SK-N-SH (cell line): ENCODE results near the gene ADAD2. TPM values are rescaled to one million over a fixed set of nuclear protein-coding genes. Genes with fewer than 3 reads are reported as not detected.

Experiments used
- CTCF ChIA-PET: fragments of 300-600, 350-600 bp; formaldehyde crosslinking; extraction: SDS; loops from one replicate; lab custom pipeline; 2021; lab: Yijun Ruan, JAX
- POLR2A ChIA-PET: fragments of 350-600 bp; sonication (Branson Sonifier 250); formaldehyde crosslinking; extraction: SDS; loops from one replicate; lab custom pipeline; 2020; ENCODE audit warnings: antibody characterized with exemption, inconsistent platforms; lab: Yijun Ruan, JAX
- DNase-seq: peaks from one replicate; pipeline ENCODE4 v3.0.0; 2012
- H2AFZ ChIP-seq: fragments of 200-600 bp; sonication (generic); 2 replicates; pipeline ENCODE4 v1.8.1; 2016; ENCODE audit warnings: antibody characterized with exemption, mild to moderate bottlenecking, low read depth
- H3F3A ChIP-seq: fragments of 200-600 bp; sonication (generic); replicated peaks from 2 replicates; pipeline ENCODE3; 2016; ENCODE audit warnings: antibody characterized with exemption, mild to moderate bottlenecking; ENCODE audit not compliant: insufficient read depth
- H3K27ac ChIP-seq, 2 experiments: fragments of 200-500 bp in 1 of 2; fragments of 200-600 bp in 1 of 2; sonication (Bioruptor generic) in 1 of 2; sonication (generic), shearing (Covaris generic) in 1 of 2; 2 replicates each; pipeline versions ENCODE4 v1.5.1 to v1.6.1; 2014 to 2016; ENCODE audit warnings: low read depth in 2 of 2, inconsistent platforms in 1 of 2, low read length in 1 of 2, mild to moderate bottlenecking in 1 of 2, mixed read lengths in 1 of 2
- H3K27me3 ChIP-seq: fragments of 200-600 bp; sonication (generic), shearing (Covaris generic); 2 replicates; pipeline ENCODE4 v1.6.1; 2016; ENCODE audit warnings: mixed run types; ENCODE audit not compliant: insufficient read depth
- H3K36me3 ChIP-seq, 2 experiments: fragments of 200-500 bp in 1 of 2; fragments of 200-600 bp in 1 of 2; sonication (Bioruptor generic) in 1 of 2; sonication (generic) in 1 of 2; replicated peaks in 1 of 2; 2 replicates each; pipeline versions ENCODE3 to v1.5.1; 2014 to 2016; ENCODE audit warnings: low read length in 1 of 2, mild to moderate bottlenecking in 1 of 2; ENCODE audit not compliant: insufficient read depth in 2 of 2, control insufficient read depth in 1 of 2
- H3K4me1 ChIP-seq, 2 experiments: fragments of 200-500 bp in 1 of 2; fragments of 200-600 bp in 1 of 2; sonication (Bioruptor generic) in 1 of 2; sonication (generic), shearing (Covaris generic) in 1 of 2; 2 replicates each; pipeline versions ENCODE4 v1.5.1 to v1.6.1; 2014 to 2016; ENCODE audit warnings: low read depth in 1 of 2, low read length in 1 of 2, mixed run types in 1 of 2; ENCODE audit not compliant: insufficient read depth in 2 of 2, control insufficient read depth in 1 of 2
- H3K4me2 ChIP-seq: fragments of 200-600 bp; sonication (generic), shearing (Covaris generic); 2 replicates; pipeline ENCODE4 v1.6.1; 2017; ENCODE audit warnings: mixed run types
- H3K4me3 ChIP-seq, 2 experiments: fragments of 200-500 bp in 1 of 2; fragments of 200-600 bp in 1 of 2; sonication (Bioruptor generic) in 1 of 2; sonication (generic), shearing (Covaris generic) in 1 of 2; 2 replicates each; pipeline versions ENCODE4 v1.5.1 to v1.8.1; 2014 to 2016; ENCODE audit warnings: low read depth in 2 of 2, inconsistent platforms in 1 of 2, low read length in 1 of 2, mild to moderate bottlenecking in 1 of 2, mixed read lengths in 1 of 2, moderate library complexity in 1 of 2
- H3K79me2 ChIP-seq: fragments of 200-600 bp; sonication (generic); 2 replicates; pipeline ENCODE4 v1.8.1; 2017; ENCODE audit warnings: mild to moderate bottlenecking; ENCODE audit not compliant: insufficient read depth
- H3K9ac ChIP-seq: fragments of 200-600 bp; sonication (generic); 2 replicates; pipeline ENCODE4 v1.6.1; 2017; ENCODE audit warnings: mixed run types
- H3K9me2 ChIP-seq: fragments of 200-600 bp; sonication (generic); 2 replicates; pipeline ENCODE4 v1.6.1; 2017; ENCODE audit warnings: mixed run types
- H3K9me3 ChIP-seq: fragments of 200-600 bp; sonication (generic); 2 replicates; pipeline ENCODE4 v1.6.1; 2017; ENCODE audit warnings: mixed run types, mild to moderate bottlenecking, moderate library complexity
- H4K20me1 ChIP-seq: fragments of 200-600 bp; sonication (generic); 2 replicates; pipeline ENCODE4 v1.6.1; 2017; ENCODE audit warnings: mild to moderate bottlenecking, mixed run types; ENCODE audit not compliant: insufficient read depth
- ELF1 ChIP-seq: IDR thresholded peaks from 2 replicates; pipeline ENCODE4 v1.4.0; 2012
- EZH2phosphoT487 ChIP-seq: fragments of 200-600 bp; sonication (generic); IDR thresholded peaks from 2 replicates; pipeline ENCODE4 v1.6.1; 2017; ENCODE audit warnings: low read depth, mixed run types, mild to moderate bottlenecking, antibody characterized with exemption, moderate library complexity, borderline replicate concordance
- FOSL2 ChIP-seq: IDR thresholded peaks from 2 replicates; pipeline ENCODE4 v1.4.0; 2012; ENCODE audit warnings: low read depth, mild to moderate bottlenecking, moderate library complexity, borderline replicate concordance
- MEF2A ChIP-seq: IDR thresholded peaks from 2 replicates; pipeline ENCODE4 v1.4.0; 2012; ENCODE audit warnings: low read depth, borderline replicate concordance
- MXI1 ChIP-seq: IDR thresholded peaks from 2 replicates; pipeline ENCODE4 v1.6.1; 2012; ENCODE audit warnings: mild to moderate bottlenecking, low read depth, low read length, improper control_type of control experiment
- NRF1 ChIP-seq: IDR thresholded peaks from 2 replicates; pipeline ENCODE4 v1.6.1; 2012; ENCODE audit warnings: low read depth, mild to moderate bottlenecking, low read length
- RCOR1 ChIP-seq: fragments of 150-350 bp; IDR thresholded peaks from 2 replicates; pipeline ENCODE4 v1.6.1; 2017; ENCODE audit warnings: antibody characterized with exemption, low read length
- RXRA ChIP-seq: IDR thresholded peaks from 2 replicates; pipeline ENCODE4 v1.4.0; 2012; ENCODE audit warnings: low read depth, mild to moderate bottlenecking, borderline replicate concordance
- SMC3 ChIP-seq: IDR thresholded peaks from 2 replicates; pipeline ENCODE4 v1.6.1; 2012; ENCODE audit warnings: low read depth, low read length, improper control_type of control experiment
- TAF1 ChIP-seq: IDR thresholded peaks from 2 replicates; pipeline ENCODE4 v1.6.1; 2012; ENCODE audit warnings: low read depth, mild to moderate bottlenecking, low read length, moderate library complexity, borderline replicate concordance
- TCF12 ChIP-seq: IDR thresholded peaks from 2 replicates; pipeline ENCODE4 v1.4.0; 2012
- WGBS: methylation state at CpG from one replicate; pipeline ENCODE4 v1.1.6; 2017; ENCODE audit warnings: low lambda C conversion rate; 5-methylcytosine and 5-hydroxymethylcytosine counted together
- polyA plus RNA-seq, 3 experiments: library from polyadenylated mRNA; depleted of rRNA; stranded (reverse); fragments of >200 nt; gene quantifications; 2 replicates each; pipeline ENCODE4 v1.2.3, GENCODE V29; 2012
- TF ChIP-seq, protein P1 (sequence below): IDR thresholded peaks from 2 replicates; pipeline ENCODE4 v1.6.1; 2012; ENCODE audit warnings: mild to moderate bottlenecking, low read depth, low read length, moderate library complexity
- TF ChIP-seq, protein P2 (sequence below): fragments of 200-600 bp; sonication (generic); IDR thresholded peaks from 2 replicates; pipeline ENCODE4 v1.6.1; 2017; ENCODE audit warnings: antibody characterized with exemption, mild to moderate bottlenecking, moderate library complexity

ADAD2 gene
- polyA plus RNA-seq, 1 of the 3 experiments (the other 2 are of a cell fraction) = not detected

DNA sequence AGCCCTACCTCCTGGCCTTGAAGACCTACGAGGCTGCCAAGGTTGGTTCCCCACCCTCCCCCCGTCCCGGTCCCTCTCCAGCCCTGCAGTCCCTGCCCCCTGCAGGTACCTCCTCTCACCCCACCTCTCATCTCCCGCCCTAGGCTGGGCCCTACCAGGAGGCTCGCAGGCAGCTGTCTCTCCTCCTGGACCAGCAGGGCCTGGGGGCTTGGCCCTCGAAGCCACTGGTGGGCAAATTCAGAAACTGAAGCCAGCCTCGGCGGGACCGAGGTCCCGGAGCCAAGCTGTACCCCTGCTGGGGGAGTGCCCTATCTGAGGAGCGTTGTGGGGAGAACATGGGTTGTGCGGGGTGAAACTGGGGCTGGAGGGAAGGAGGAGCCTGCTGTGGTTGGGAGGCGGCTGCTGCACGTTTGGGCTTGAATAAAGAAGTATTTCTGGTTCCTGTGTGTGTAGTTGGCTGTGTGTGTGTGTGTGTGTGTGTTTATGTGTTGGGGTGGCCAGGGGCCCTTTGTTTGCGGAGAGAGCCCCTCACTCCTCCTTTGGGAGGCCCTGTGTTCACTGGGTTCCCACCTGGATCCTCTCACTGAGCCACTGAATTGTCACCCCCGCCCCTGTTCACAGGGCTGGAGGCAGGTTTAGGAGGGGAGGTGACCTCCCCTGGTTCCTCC, 5.9 kb downstream of the ADAD2 start:
- H3K27ac ChIP-seq = no peak overlapping the region
- ChIA-PET POLR2A (no interaction called here), CTCF (interaction anchor here (0.6 to 4.2 kb wide), 2 partner anchors 10 to 22 kb away, joined by 3 to 24 read pairs; partner anchors contain the start of gene TAF1C)
- DNase-seq = no peak
- no peak overlapping the region for H3K9ac ChIP-seq
- H3K9me3 ChIP-seq = no peaks in the 10 kb centered on the region
- no peak overlapping the region for H3K4me2 ChIP-seq
- H3K4me1 ChIP-seq = no peaks in the 10 kb centered on the region
- no peak overlapping the region for H3K4me3 ChIP-seq
- no peaks in the 10 kb centered on the region for H3K79me2 ChIP-seq
- no peaks in the 10 kb centered on the region for H3K27me3 ChIP-seq
- no peak for TF ChIP-seq NRF1
- TF ChIP-seq, protein P1, sequence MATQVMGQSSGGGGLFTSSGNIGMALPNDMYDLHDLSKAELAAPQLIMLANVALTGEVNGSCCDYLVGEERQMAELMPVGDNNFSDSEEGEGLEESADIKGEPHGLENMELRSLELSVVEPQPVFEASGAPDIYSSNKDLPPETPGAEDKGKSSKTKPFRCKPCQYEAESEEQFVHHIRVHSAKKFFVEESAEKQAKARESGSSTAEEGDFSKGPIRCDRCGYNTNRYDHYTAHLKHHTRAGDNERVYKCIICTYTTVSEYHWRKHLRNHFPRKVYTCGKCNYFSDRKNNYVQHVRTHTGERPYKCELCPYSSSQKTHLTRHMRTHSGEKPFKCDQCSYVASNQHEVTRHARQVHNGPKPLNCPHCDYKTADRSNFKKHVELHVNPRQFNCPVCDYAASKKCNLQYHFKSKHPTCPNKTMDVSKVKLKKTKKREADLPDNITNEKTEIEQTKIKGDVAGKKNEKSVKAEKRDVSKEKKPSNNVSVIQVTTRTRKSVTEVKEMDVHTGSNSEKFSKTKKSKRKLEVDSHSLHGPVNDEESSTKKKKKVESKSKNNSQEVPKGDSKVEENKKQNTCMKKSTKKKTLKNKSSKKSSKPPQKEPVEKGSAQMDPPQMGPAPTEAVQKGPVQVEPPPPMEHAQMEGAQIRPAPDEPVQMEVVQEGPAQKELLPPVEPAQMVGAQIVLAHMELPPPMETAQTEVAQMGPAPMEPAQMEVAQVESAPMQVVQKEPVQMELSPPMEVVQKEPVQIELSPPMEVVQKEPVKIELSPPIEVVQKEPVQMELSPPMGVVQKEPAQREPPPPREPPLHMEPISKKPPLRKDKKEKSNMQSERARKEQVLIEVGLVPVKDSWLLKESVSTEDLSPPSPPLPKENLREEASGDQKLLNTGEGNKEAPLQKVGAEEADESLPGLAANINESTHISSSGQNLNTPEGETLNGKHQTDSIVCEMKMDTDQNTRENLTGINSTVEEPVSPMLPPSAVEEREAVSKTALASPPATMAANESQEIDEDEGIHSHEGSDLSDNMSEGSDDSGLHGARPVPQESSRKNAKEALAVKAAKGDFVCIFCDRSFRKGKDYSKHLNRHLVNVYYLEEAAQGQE = no peak
- no peak for TF ChIP-seq FOSL2
- no peak for TF ChIP-seq RXRA
- no peak for TF ChIP-seq MXI1
- TF ChIP-seq, protein P2, sequence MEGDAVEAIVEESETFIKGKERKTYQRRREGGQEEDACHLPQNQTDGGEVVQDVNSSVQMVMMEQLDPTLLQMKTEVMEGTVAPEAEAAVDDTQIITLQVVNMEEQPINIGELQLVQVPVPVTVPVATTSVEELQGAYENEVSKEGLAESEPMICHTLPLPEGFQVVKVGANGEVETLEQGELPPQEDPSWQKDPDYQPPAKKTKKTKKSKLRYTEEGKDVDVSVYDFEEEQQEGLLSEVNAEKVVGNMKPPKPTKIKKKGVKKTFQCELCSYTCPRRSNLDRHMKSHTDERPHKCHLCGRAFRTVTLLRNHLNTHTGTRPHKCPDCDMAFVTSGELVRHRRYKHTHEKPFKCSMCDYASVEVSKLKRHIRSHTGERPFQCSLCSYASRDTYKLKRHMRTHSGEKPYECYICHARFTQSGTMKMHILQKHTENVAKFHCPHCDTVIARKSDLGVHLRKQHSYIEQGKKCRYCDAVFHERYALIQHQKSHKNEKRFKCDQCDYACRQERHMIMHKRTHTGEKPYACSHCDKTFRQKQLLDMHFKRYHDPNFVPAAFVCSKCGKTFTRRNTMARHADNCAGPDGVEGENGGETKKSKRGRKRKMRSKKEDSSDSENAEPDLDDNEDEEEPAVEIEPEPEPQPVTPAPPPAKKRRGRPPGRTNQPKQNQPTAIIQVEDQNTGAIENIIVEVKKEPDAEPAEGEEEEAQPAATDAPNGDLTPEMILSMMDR = no peak
- no peak for TF ChIP-seq EZH2phosphoT487
- TF ChIP-seq TAF1 = no peak
- no peak for TF ChIP-seq ELF1
- H3K36me3 ChIP-seq = no peaks in the 10 kb centered on the region
- no peaks in the 10 kb centered on the region for H3K9me2 ChIP-seq
- no peaks in the 10 kb centered on the region for H4K20me1 ChIP-seq
- 82% methylated on average over 13 of the region's 16 CpGs for WGBS
- no peak overlapping the region for H2AFZ ChIP-seq
- no peaks in the 10 kb centered on the region for H3F3A ChIP-seq

DNA sequence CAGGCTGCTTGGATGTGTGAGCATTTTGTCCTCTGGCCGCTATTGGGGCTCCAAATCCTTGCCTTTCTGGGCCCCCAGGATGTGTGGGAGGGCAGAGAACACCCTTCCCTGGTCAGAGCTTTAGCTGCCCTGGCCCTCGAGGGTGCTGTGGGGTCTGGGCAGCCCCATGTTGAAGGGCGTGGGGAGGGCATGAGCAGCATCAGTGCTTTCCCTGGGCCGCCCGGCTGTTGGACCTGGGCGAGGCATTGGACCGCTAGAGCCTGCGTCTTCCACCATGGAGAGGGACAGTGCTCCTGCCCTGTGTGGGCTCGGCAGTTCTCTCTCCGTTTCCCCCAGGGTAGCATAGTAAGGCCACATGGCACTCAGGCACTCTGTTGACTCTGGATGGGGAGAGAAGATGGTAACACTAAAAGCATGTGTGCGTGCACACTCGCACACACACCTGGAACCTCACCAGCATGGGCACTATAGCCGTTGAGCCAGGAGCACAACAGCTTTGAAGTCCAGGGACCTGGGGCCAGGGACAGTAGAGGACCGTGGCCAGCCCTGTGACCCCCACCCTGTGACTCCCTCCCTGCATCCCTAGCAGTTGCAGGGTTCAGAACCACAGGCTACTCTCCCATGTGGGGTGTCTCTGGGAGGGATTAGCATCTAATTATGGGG, 6.6 kb downstream of the ADAD2 start:
- ChIA-PET POLR2A (no interaction called here), CTCF (interaction anchor here (4.2 kb wide), 1 partner anchor 11 kb away, joined by 24 read pairs; the partner anchor contains the start of gene TAF1C)
- H3K36me3 ChIP-seq = no peaks in the 10 kb centered on the region
- no peaks in the 10 kb centered on the region for H3F3A ChIP-seq
- no peak overlapping the region for H2AFZ ChIP-seq
- DNase-seq = no peak
- no peak overlapping the region for H3K4me3 ChIP-seq
- no peaks in the 10 kb centered on the region for H3K9me2 ChIP-seq
- TF ChIP-seq RCOR1 (no peak), RXRA (no peak), MEF2A (no peak), SMC3 (no peak), TCF12 (no peak)
- no peak overlapping the region for H3K9ac ChIP-seq
- WGBS = 88% methylated on average over 10 of the region's 14 CpGs
- no peaks in the 10 kb centered on the region for H3K79me2 ChIP-seq
- H4K20me1 ChIP-seq = no peaks in the 10 kb centered on the region
- H3K9me3 ChIP-seq = no peaks in the 10 kb centered on the region
- no peaks in the 10 kb centered on the region for H3K27me3 ChIP-seq
- no peaks in the 10 kb centered on the region for H3K4me1 ChIP-seq
- H3K4me2 ChIP-seq = no peak overlapping the region
- no peak overlapping the region for H3K27ac ChIP-seq
